ENCODE measurements around the gene SOX21.

- TF ChIP-seq CTCF (IDR thresholded peaks at IDR 0.05): no peak
- TF ChIP-seq USF2 (CRISPR knock-in tag; IDR thresholded peaks at IDR 0.05): no peak
- no peak for TF ChIP-seq KAT7 (CRISPR knock-in tag; IDR thresholded peaks at IDR 0.05; ENCODE audit: borderline replicate concordance)
- no peak for TF ChIP-seq NR1H2 (CRISPR knock-in tag; IDR thresholded peaks at IDR 0.05)
- TF ChIP-seq ATF3 (CRISPR knock-in tag; conservative IDR thresholded peaks at IDR 0.05): no peak
- no peak for TF ChIP-seq SP1 (CRISPR knock-in tag; conservative IDR thresholded peaks at IDR 0.05)
- TF ChIP-seq AFF4 (CRISPR knock-in tag; IDR thresholded peaks at IDR 0.05; ENCODE audit: borderline replicate concordance): no peak
Measured at GRCh38 chr13:94666065-94666464, 46.3 kb downstream of the SOX21 start.

Measured in WTC11 (cell line).